CD14-positive monocyte (primary cell): ENCODE measurements around the gene FAM168A. TPM values are rescaled to one million over a fixed set of nuclear protein-coding genes. Genes with fewer than 3 reads are reported as not detected.

ENCODE experiments used
- DNase-seq, 3 donors: peaks; one replicate each; pipeline ENCODE4 v3.0.0-alpha.2; 2011 to 2022
- H2AFZ ChIP-seq: 2 replicates; pipeline ENCODE4 v1.6.0; 2012; ENCODE audit warnings: mild to moderate bottlenecking, low read depth, low read length, inconsistent platforms; ENCODE audit not compliant: insufficient read depth, poor library complexity, severe bottlenecking
- H3K27ac ChIP-seq, 2 donors: 1 replicate in 1 of 2; 2 replicates in 1 of 2; pipeline ENCODE4 v1.5.1; 2012 to 2013; ENCODE audit warnings: low read length in 2 of 2, control low read depth in 1 of 2, inconsistent platforms in 1 of 2, low read depth in 1 of 2, mild to moderate bottlenecking in 1 of 2
- H3K27me3 ChIP-seq, 2 donors: one replicate each; pipeline versions ENCODE4 v1.6.0 to v1.6.1; 2011 to 2013; ENCODE audit warnings: low read length in 2 of 2; ENCODE audit not compliant: control insufficient read depth in 2 of 2, insufficient read depth in 2 of 2
- H3K36me3 ChIP-seq, 2 donors: replicated peaks in 1 of 2; 1 replicate in 1 of 2; 2 replicates in 1 of 2; pipeline versions ENCODE4 v1.5.1 to v1.6.1; 2012 to 2013; ENCODE audit warnings: low read length in 2 of 2, control low read depth in 1 of 2, inconsistent platforms in 1 of 2, mild to moderate bottlenecking in 1 of 2; ENCODE audit not compliant: insufficient read depth in 2 of 2, control insufficient read depth in 1 of 2
- H3K4me1 ChIP-seq, 2 donors: 1 replicate in 1 of 2; 2 replicates in 1 of 2; pipeline versions ENCODE4 v1.5.1 to v1.6.1; 2012 to 2013; ENCODE audit warnings: low read length in 2 of 2, control low read depth in 1 of 2, inconsistent platforms in 1 of 2, mild to moderate bottlenecking in 1 of 2, moderate library complexity in 1 of 2; ENCODE audit not compliant: insufficient read depth in 2 of 2, control insufficient read depth in 1 of 2
- H3K4me2 ChIP-seq: replicated peaks from 2 replicates; pipeline ENCODE3; 2012; ENCODE audit warnings: low read length, moderate library complexity, mild to moderate bottlenecking; ENCODE audit not compliant: poor library complexity, severe bottlenecking; ENCODE audit errors: extremely low read depth
- H3K4me3 ChIP-seq, 3 experiments: fragments of 200-600 bp in 1 of 3; sonication (generic) in 1 of 3; replicated peaks in 1 of 3; 1 replicate in 2 of 3; 2 replicates in 1 of 3; pipeline ENCODE4 v1.5.1; 2011 to 2013; ENCODE audit warnings: low read length in 3 of 3, mild to moderate bottlenecking in 3 of 3, control low read depth in 2 of 3, low read depth in 2 of 3, inconsistent platforms in 1 of 3, moderate library complexity in 1 of 3
- H3K79me2 ChIP-seq: 2 replicates; pipeline ENCODE4 v1.6.0; 2012; ENCODE audit warnings: mild to moderate bottlenecking, control low read depth, inconsistent platforms, low read length, moderate library complexity; ENCODE audit not compliant: insufficient read depth
- H3K9ac ChIP-seq: 2 replicates; pipeline ENCODE4 v1.6.0; 2017; ENCODE audit warnings: low read length, mild to moderate bottlenecking; ENCODE audit not compliant: insufficient read depth, poor library complexity, severe bottlenecking
- H3K9me3 ChIP-seq, 2 donors: replicated peaks in 1 of 2; 1 replicate in 1 of 2; 2 replicates in 1 of 2; pipeline versions ENCODE4 v1.5.1 to v1.6.1; 2012 to 2013; ENCODE audit warnings: low read length in 2 of 2, control low read depth in 1 of 2; ENCODE audit not compliant: control insufficient read depth in 1 of 2, insufficient read depth in 1 of 2
- H4K20me1 ChIP-seq: 2 replicates; pipeline ENCODE4 v1.6.0; 2012; ENCODE audit warnings: mild to moderate bottlenecking, low read length, control low read depth, moderate library complexity; ENCODE audit not compliant: insufficient read depth
- H3K27ac Mint-ChIP-seq, 7 donors: one replicate each; pipeline ENCODE4 v1.8.0; 2020; ENCODE audit warnings: mild to moderate bottlenecking in 7 of 7, mixed read lengths in 7 of 7, moderate library complexity in 6 of 7, inconsistent platforms in 2 of 7
- H3K27me3 Mint-ChIP-seq, 3 donors: one replicate each; pipeline ENCODE4 v1.8.0; 2021 to 2022; ENCODE audit warnings: low read depth in 3 of 3, mild to moderate bottlenecking in 3 of 3, mixed read lengths in 3 of 3, moderate library complexity in 3 of 3, inconsistent platforms in 1 of 3
- H3K36me3 Mint-ChIP-seq, 2 donors: one replicate each; pipeline ENCODE4 v1.8.0; 2020; ENCODE audit warnings: mixed read lengths in 2 of 2, inconsistent platforms in 1 of 2, mild to moderate bottlenecking in 1 of 2
- H3K4me1 Mint-ChIP-seq: one replicate; pipeline ENCODE4 v1.8.0; 2020; ENCODE audit warnings: mild to moderate bottlenecking, mixed read lengths
- H3K4me3 Mint-ChIP-seq, 2 donors: one replicate each; pipeline ENCODE4 v1.8.0; 2020; ENCODE audit warnings: mild to moderate bottlenecking in 2 of 2, mixed read lengths in 2 of 2, moderate library complexity in 1 of 2
- H3K9me3 Mint-ChIP-seq, 7 donors: one replicate each; pipeline ENCODE4 v1.8.0; 2020 to 2022; ENCODE audit warnings: mixed read lengths in 7 of 7, mild to moderate bottlenecking in 6 of 7, moderate library complexity in 6 of 7, inconsistent platforms in 2 of 7
- CTCF ChIP-seq: fragments of 200-600 bp; IDR thresholded peaks from one replicate; pipeline ENCODE4 v1.8.0; 2022; ENCODE audit warnings: antibody characterized with exemption, mild to moderate bottlenecking
- WGBS: methylation state at CpG from one replicate; pipeline ENCODE4 v1.1.5; 2013; ENCODE audit warnings: missing lambda C conversion rate; ENCODE audit not compliant: insufficient coverage; 5-methylcytosine and 5-hydroxymethylcytosine counted together
- intact Hi-C, 2 donors: fragments of 100-400 bp; cut with micrococcal nuclease; formaldehyde crosslinking; loops; one replicate each; pipeline versions ENCODE4 v1.15.0 to v1.15.1; 2023
- polyA plus RNA-seq, 3 donors: library from polyadenylated mRNA; depleted of rRNA in 1 of 3; unstranded in 2 of 3; stranded (reverse) in 1 of 3; fragments of 300-500 nt in 2 of 3; fragments of >200 nt in 1 of 3; fragmentation: Illumina TruSeq in 2 of 3; gene quantifications; 1 replicate in 2 of 3; 2 replicates in 1 of 3; pipeline ENCODE4 v1.2.3, GENCODE V29; 2012 to 2021

FAM168A gene
- polyA plus RNA-seq, 3 donors = 1.4 to 13.3 (median 2.1) TPM

GRCh38 chr11:73429121-73429750 lies 168.7 kb downstream of the FAM168A start:
- Histone ChIP-seq H3K4me3 (no peak overlapping the region), H3K79me2 (no peaks in the 10 kb centered on the region), H3K9ac (no peak overlapping the region), H3K27me3 (no peaks in the 10 kb centered on the region), H2AFZ (no peak overlapping the region), H3K9me3 (no peaks in the 10 kb centered on the region), H3K4me2 (no peak overlapping the region), H4K20me1 (peaks cover 5% of the 10 kb centered on the region), H3K36me3 (peaks cover 0 to 2% of the 10 kb centered on the region in 2 donors), H3K4me1 (peaks cover 24 to 25% of the 10 kb centered on the region in 2 donors), H3K27ac (no peak overlapping the region)
- no peaks in the 10 kb centered on the region for H3K9me3 Mint-ChIP-seq
- TF ChIP-seq CTCF = no peak
- peaks cover 10 to 12% of the 10 kb centered on the region in 2 donors for H3K36me3 Mint-ChIP-seq
- peaks cover 41% of the 10 kb centered on the region for H3K4me1 Mint-ChIP-seq
- DNase-seq = no peak
- no peak overlapping the region for H3K4me3 Mint-ChIP-seq
- H3K27me3 Mint-ChIP-seq = no peaks in the 10 kb centered on the region
- intact Hi-C loops = loop anchor here (10.0 kb wide), 2 partner anchors 46 to 166 kb away; partner anchors contain the start of gene FAM168A (in 1 of the 2)
- WGBS = 81% methylated on average over 3 of the region's 5 CpGs
- peak overlapping the region in 2 of 7 donors; percentile 3 to 58 for H3K27ac Mint-ChIP-seq

- no peak overlapping the region for H3K4me2 ChIP-seq
- TF ChIP-seq CTCF = no peak
- intact Hi-C loops = loop anchor here (10.0 kb wide), 2 partner anchors 46 to 166 kb away; partner anchors contain the start of gene FAM168A (in 1 of the 2)
- H2AFZ ChIP-seq = no peak overlapping the region
- H3K36me3 ChIP-seq = peaks cover 0 to 2% of the 10 kb centered on the region in 2 donors
- H3K27me3 ChIP-seq = no peaks in the 10 kb centered on the region
- DNase-seq = no peak
- H3K27me3 Mint-ChIP-seq = no peaks in the 10 kb centered on the region
- H3K9ac ChIP-seq = no peak overlapping the region
- H3K27ac Mint-ChIP-seq = no peak overlapping the region
- peaks cover 5% of the 10 kb centered on the region for H4K20me1 ChIP-seq
- H3K4me3 ChIP-seq = no peak overlapping the region
- peaks cover 30 to 31% of the 10 kb centered on the region in 2 donors for H3K4me1 ChIP-seq
- no peaks in the 10 kb centered on the region for H3K9me3 ChIP-seq
- peaks cover 46% of the 10 kb centered on the region for H3K4me1 Mint-ChIP-seq
- peaks cover 10 to 12% of the 10 kb centered on the region in 2 donors for H3K36me3 Mint-ChIP-seq
- no peaks in the 10 kb centered on the region for H3K79me2 ChIP-seq
- H3K27ac ChIP-seq = no peak overlapping the region
- H3K4me3 Mint-ChIP-seq = no peak overlapping the region
- H3K9me3 Mint-ChIP-seq = no peaks in the 10 kb centered on the region
Measured at GRCh38 chr11:73428699-73429098, 169.2 kb downstream of the FAM168A start.
